CD4-positive, alpha-beta T cell treated with Interleukin-6 for 4 hours (primary cell): ENCODE measurements around the gene PTPRN2.
"Not testable (repeated sequence)": the region's sequence is repeated elsewhere in the genome, so short reads cannot be mapped to it uniquely, and the experiment has no call there.

Source experiments
- DNase-seq: peaks from one replicate; pipeline ENCODE4 v3.0.0-alpha.2; 2020; ENCODE audit warnings: mixed read lengths

Gene PTPRN2

DNA sequence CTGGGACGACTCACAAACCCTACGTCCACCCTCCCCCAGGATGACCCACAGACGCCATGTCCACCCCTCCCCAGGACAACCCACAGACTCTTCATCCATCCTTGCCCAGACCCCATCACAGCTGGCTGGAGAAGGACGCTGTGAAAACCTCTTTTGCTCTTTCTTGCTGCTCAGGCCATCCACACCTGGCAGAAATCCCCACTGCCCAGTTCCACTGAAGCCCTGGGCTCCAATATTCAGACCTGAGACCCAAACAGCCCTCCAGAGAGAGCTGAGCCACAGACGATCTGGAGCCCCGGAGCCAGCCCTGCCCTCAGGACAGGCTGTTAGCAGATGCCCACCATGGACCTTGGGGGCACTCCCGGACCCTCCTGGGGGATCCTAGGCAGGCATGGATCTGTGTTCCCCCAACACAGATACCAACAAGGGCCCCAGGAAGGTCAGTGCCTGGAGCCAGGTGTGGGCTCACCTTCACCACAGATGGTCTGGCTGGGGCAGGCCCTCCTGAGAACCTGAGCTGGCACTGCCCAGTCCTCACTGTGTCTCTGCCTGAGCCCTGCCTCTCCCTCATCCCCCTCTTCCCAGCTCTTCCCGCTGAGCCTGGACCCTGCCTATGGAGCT lies 226.2 kb downstream of the PTPRN2 start:
- DNase-seq, result no peak

- DNase-seq, result no peak
Measured at GRCh38 chr7:158358926-158359645, 228.5 kb downstream of the PTPRN2 start.

DNA sequence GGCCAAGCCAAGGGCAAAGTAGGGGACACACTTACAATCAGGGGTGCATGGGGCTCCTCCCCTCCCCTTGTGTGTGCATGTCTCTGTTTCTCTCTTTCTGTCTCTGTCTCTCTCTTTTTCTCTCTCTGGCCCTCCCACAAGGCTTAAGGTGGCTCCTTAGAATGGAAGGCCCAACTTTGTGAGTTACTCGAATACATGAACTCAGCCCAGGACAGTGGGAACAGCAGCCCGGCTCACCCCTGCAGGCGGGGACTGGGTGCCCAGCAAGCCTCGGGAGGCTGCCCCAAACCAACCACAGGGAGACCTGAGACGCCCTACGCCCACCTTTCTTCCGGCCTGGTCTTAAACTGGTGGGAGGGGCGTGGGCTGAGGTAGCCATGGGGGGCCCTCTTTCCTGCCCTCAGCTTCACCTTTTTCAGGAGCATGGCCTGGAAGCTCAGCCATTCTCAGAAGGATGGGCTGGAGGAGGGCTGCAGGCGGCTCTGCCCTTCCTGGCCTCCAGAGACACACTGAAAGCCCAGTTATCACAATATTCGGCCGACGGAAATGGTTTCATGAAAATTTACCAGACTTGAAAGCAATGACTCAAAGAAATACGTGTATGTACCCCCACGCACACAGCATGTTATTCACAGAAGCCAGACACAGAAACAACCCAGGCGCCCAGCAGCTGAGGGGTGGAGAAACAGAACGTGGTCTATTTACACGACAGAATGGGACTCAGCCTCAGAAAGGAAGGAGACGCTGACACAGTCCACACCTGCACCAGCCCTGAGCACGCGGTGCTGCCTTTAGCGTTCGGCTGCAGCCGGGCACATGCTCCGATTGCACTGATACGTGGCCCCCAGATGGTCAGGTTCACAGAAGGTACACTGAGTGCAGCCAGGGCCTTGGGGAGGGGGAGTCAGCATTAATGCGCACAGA lies 229.5 kb downstream of the PTPRN2 start:
- no peak for DNase-seq

DNA sequence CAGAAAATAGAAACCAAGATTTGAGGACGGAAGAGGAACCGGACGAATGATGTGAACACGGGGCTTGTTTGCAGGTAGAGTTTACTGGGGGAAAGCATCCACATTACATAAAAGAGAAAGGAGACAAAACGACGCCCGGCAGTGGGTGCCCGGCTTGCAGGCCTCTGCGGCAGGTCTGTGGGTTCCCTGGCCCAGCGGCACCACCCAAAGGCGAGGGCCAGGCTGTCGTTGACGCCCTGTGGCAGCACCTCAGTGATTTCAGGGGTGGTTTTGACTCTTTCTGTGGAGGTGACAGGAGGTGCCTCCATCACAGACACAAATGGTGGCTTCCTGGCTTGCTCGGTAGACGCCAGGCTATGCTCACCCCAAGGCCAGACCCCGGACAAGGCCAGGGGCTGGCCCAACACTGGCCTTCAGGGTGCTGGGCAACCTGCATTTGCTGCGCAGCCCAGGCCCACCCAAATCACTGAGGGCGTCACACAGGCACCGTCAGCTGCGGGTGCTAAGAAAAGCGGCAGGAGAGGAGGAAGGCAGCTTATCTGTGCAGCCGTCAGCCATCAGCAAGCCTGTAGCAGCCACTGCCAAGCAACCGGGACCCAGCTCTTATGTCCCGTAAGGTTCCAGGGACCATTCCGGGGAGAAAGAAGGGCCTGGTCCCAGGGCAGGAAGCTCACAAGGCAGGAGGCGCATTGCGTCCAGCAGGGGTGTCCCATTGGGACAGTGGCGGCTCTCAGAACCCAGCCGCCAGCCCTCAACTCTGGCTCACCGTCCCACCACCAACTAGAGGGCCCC lies 230.3 kb downstream of the PTPRN2 start:
- DNase-seq, result no peak

- no peak for DNase-seq
Measured at GRCh38 chr7:158356454-158356853, 231.2 kb downstream of the PTPRN2 start.

- DNase-seq, result no peak
Measured at GRCh38 chr7:158355456-158356065, 232.1 kb downstream of the PTPRN2 start.

DNA sequence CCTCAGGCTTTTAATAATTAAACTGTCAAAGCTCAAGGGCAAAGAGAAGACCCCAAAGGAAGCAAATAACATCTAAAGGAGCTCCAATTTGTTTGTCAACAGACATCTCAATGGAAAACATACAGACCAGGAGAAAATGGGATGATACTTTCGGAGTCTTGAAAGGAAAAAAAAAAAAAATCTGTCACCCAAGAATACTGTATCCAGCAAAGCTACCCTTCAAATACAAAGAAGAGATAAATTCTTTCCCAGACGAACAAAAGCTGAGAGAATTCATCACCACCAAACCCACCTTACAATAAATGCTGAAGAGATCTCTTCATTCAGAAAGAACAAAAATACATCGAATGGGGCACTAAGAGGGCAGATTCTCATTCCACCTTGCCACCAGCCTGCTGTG lies 232.8 kb downstream of the PTPRN2 start:
- DNase-seq, result no peak

DNA sequence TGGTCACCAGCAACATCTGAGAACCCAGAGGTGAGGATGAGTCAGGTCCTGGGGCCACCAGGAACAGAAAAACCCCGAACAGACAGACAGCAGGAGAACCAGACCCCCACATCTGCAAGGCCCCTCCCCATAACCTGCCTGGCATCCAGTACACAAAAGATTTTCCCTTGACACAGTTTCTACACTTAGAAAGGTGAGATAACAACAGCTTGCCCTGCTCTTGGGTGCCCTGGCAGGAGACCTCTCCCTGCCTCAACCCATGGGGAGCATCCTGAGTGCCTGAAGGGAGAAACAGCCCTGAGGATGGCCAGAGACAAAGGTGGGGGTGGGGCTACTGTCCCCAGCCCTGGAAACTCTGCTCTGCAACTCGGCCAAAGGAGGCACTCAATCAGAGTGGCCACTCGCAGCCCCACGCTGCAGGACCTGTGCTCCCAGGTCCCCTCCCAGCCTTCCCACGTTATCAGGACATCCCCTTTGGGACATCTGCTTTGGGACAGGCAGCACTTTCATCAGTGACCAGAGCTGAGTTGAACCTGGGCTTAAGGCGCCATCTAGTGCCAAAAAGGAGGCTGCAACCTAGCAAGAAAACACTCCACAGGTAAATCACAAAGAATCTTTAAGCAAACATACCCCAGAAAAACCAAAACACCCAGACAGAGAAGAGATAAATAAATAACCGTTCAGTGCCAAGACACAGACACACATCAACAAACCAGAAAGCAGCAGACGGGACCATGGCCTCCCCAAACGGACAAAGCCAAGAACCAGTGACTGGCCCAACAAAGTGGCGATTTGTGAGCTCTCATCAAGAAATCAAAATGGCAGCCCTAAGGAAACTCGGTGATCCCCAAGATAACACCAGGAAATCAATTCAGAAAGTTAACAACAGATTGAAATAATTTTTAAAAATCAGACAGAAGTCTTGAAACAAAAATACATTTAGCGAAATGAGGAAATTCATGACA lies 233.7 kb downstream of the PTPRN2 start:
- DNase-seq, result no peak

GRCh38 chr7:158351899-158352729 lies 235.5 kb downstream of the PTPRN2 start:
- DNase-seq, result not testable (repeated sequence)

- DNase-seq, result no peak
Measured at GRCh38 chr7:158351481-158351880, 236.1 kb downstream of the PTPRN2 start.

DNA sequence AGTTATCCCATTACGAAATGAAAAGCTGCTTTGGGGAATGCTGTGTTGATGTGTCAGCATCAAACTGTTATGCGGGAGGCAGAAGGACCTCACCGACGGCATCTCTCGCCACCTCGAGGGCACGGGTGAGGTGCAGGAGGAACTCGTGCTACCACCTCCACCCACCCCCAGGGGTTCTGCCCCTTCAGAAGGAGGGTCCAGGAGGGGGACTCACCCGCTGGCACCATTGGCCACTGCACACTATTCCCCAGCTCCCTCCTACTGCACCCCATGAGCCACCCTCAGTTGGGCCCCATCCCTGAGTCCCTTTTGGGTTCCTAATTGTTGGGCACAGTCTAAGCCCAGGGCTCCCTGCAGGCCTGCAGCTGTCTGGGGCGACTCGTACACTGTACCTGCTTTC lies 236.6 kb downstream of the PTPRN2 start:
- no peak for DNase-seq

DNA sequence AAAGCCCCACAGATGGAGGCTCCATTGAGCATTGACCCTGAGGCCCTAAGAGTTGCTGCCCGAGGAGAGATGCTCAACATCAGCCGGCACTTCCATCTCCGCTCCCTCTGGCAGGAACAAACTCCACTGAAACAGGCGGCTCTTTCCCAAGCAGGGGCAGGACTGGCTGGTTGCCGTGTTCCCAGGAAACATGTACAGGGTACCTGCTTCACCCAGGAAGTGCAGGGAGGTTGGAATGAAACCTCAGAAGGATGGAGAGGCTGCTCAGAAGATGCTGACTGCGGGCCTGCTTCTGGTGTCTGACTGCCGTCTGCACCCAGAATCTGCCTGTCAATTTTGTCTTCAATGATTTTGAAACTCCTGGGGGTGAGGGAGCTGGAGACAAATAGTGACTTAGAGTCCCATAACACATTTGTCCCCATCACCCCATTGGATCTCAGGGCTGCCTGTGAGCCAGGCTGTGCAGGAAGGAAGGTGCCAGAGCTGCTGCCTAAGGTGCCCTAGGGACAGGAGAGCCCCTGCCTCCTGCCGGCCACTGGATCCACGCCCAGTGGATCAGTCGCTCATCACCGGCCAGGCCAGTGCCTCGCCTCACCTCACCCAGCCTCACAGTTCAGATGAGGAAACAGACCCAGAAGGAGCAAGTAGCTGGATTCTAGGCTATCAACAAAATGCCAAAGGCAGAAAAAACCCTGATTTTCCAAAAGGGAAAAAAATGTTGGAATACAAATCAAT lies 237.3 kb downstream of the PTPRN2 start:
- no peak for DNase-seq

- DNase-seq, result no peak
Measured at GRCh38 chr7:158348446-158348845, 239.2 kb downstream of the PTPRN2 start.

- DNase-seq, result not testable (repeated sequence)
Measured at GRCh38 chr7:158348039-158348438, 239.6 kb downstream of the PTPRN2 start.

DNA sequence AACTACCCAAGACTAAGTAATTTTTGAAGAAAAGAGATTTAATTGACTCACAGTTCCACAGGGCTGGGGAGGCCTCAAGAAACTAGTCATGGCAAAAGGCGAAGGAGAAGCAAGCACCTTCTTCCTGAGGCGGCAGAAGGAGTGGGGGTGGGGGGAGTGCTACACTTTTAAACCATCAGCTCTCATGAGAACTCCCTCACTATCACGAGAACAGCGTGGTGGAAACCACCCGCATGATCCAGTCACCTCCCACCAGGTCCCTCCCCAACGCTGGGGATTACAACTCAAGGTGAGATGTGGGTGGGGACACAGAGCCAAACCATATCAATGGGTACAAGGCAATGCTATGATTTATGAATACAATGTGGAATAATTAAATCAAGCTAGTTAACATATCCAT lies 241.9 kb downstream of the PTPRN2 start:
- no peak for DNase-seq

DNA sequence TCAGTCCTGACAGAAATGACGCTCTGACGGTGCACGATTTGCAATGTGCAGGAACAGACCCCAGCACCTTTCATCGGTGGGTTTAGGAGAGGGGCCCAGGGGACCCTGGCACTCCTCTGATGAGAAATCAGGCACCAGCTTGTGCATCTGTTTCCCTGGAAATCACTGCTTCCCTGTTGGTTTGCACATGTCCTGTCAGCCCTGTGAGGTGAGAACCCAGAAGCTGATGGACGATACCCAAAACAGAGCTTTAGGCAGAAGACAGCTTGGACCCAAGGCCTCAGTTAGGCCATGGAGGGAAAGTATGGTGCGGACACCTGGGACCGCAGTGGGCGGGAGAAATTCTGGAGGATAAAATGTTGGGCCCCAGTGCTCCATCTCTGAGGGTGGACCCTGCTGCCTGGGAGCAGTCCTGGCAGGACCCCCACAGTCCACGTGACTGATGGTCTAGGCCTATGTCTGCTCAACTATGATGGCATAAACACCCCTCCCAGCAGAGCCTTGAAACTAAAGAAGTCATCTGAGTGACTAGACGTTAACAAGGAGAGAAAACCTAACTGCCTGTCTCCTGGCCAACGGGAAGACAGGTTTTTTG lies 242.8 kb downstream of the PTPRN2 start:
- no peak for DNase-seq

GRCh38 chr7:158343936-158344455 lies 243.6 kb downstream of the PTPRN2 start:
- no peak for DNase-seq

DNA sequence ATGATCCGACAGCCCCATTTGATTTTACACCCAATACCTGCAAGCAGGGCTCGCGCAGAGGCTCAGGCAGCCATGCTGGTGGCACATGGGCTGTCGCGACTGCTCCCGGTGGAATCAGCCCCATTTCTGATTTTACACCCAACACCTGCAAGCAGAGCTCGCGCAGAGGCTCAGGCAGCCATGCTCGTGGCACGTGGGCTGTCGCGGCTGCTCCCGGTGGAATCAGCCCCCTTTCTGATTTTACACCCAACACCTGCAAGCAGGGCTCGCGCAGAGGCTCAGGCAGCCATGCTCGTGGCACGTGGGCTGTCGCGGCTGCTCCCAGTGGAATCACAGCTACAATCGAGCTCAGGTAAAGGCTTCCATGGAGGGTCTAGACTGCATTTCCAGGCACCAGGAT lies 244.1 kb downstream of the PTPRN2 start:
- DNase-seq, result no peak

DNA sequence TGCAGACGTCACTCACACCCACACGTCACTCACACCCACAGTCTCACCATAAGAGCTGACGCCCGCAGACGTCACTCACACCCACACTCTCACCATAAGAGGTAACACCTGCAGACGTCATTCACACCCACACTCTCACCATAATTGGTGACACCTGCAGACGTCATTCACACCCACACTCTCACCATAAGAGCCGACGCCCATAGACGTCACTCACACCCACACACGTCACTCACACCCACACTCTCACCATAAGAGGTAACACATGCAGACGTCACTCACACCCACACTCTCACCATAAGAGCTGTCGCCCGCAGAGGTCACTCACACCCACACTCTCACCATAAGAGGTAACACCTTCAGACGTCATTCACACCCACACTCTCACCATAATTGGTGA lies 246.5 kb downstream of the PTPRN2 start:
- not testable (repeated sequence) for DNase-seq
